AG09319 (cell line): ENCODE measurements around the gene RPS27L.
A peak's percentile ranks its signal among the peaks of the same experiment; 100 is the strongest.

Experiments
- DNase-seq: peaks from one replicate; pipeline ENCODE4 v3.0.0-alpha.2; 2010; ENCODE audit warnings: low read depth; ENCODE audit errors: extremely low read depth
- TF ChIP-seq, protein P1 (sequence below): IDR thresholded peaks from 2 replicates; pipeline ENCODE4 v1.5.1; 2011; ENCODE audit warnings: low read depth, mild to moderate bottlenecking, inconsistent platforms, low read length, moderate library complexity

The RPS27L gene

DNA sequence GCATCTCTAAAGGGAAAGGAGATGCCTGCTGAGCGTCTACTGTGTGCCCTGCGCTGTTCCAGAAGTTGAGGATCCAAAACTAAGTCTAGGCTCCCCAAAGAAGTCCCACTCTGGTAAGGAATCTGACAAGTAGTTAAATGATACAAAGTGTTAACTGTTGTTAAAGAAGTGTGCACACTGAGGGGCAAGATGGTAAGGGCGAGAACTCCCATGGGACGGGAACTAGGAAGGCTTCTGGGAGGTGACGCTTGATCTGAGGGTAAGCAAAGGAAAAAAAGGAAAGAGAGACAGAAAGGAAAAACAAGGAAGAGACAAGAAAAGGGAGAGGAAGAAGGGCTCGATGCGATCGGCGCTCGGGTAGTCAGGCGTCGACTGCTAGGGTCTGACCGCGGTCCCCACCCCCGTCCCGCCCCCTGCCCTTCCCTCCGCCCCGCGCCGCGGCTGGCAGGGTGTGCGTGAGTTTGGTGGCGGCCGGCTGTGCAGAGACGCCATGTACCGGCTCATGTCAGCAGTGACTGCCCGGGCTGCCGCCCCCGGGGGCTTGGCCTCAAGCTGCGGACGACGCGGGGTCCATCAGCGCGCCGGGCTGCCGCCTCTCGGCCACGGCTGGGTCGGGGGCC lies 35.8 kb downstream of the RPS27L start, which contains the start of gene LACTB:
TSS of gene LACTB (plus strand) at position 480 of the 620 bp plus-strand sequence. CDS start at position 491, 11 bp downstream.
- TF ChIP-seq, protein P1, sequence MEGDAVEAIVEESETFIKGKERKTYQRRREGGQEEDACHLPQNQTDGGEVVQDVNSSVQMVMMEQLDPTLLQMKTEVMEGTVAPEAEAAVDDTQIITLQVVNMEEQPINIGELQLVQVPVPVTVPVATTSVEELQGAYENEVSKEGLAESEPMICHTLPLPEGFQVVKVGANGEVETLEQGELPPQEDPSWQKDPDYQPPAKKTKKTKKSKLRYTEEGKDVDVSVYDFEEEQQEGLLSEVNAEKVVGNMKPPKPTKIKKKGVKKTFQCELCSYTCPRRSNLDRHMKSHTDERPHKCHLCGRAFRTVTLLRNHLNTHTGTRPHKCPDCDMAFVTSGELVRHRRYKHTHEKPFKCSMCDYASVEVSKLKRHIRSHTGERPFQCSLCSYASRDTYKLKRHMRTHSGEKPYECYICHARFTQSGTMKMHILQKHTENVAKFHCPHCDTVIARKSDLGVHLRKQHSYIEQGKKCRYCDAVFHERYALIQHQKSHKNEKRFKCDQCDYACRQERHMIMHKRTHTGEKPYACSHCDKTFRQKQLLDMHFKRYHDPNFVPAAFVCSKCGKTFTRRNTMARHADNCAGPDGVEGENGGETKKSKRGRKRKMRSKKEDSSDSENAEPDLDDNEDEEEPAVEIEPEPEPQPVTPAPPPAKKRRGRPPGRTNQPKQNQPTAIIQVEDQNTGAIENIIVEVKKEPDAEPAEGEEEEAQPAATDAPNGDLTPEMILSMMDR, result no peak
- peak; percentile 82 for DNase-seq

DNA sequence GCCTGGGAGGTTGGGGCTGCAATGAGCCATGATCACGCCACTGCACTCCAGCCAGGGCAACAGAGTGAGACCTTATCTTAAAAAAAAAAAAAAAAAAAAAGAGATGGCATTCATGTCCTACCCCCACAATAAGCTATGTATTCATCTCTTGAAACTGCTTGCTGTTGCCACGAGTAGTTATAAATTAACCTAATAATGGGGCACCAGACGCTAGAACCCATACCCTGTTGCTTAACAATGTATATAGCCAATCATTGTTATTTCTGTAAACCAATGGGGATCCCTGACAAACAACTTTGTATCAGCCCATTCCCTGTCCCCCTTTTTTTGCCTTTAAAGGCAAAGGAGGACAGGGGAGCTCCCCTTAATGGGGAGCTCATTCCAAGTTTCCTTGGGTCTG lies 38.4 kb downstream of the RPS27L start:
- DNase-seq, result no peak
- TF ChIP-seq, protein P1, result no peak

DNA sequence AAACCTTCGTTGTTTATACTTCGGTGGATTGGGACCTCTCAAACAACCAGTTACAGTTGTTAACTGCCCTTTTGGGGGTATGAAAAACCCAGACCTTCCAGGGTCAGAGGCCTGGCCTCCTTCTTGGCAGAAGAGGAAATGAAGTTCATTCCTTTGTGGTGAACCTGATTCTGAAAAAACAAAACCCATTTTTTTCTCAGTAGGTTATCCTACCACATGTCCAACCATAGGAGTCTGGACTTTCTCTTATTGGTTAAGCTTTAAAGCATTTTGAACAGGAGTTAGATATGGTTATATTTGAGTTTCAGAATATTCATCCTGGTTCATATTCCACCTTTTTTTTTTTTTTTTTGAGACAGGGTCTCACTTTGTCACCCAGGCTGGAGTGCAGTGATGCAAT lies 42.8 kb downstream of the RPS27L start:
- TF ChIP-seq, protein P1, result no peak
- no peak for DNase-seq

DNA sequence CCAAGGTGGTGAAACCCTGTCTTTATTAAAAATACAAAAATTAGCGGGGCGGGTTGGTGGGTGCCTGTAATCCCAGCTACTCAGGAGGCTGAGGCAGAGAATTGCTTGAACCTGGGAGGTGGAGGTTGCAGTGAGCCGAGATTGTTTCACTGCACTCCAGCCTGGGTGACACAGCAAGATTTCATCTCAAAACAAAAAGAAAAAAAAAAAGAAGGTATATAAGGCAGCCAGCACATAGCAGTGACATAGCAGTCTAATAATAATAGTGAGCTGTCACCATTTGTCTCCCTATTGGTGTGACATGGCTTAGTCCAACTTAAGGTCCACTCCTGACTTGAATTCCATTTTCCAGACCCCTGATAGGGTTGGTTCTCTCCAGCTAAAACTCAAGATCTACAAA lies 44.4 kb downstream of the RPS27L start:
- TF ChIP-seq, protein P1, result no peak

DNA sequence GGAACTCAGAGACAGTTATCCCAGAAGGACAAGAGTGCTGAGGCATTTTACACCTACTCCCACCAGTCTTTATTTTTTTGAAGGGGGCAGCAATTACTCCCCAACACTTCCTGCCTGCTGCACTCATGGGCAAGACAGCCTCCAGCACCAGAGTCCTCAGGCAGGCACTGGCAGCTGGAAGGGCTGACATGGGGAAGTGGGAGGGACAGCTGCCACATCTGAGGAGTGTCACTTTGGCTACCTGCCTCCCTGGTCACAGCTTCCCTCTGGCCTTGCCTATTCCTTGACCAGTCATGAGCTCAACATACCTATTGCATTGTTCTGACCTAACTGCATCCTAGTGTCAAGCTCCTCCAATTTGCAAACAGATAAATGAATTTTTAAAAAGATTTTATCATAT lies 45.8 kb downstream of the RPS27L start:
- DNase-seq, result no peak
- TF ChIP-seq, protein P1, result no peak

More for the DNA sequence above, 44.4 kb downstream of the RPS27L start:
- no peak for DNase-seq

DNA sequence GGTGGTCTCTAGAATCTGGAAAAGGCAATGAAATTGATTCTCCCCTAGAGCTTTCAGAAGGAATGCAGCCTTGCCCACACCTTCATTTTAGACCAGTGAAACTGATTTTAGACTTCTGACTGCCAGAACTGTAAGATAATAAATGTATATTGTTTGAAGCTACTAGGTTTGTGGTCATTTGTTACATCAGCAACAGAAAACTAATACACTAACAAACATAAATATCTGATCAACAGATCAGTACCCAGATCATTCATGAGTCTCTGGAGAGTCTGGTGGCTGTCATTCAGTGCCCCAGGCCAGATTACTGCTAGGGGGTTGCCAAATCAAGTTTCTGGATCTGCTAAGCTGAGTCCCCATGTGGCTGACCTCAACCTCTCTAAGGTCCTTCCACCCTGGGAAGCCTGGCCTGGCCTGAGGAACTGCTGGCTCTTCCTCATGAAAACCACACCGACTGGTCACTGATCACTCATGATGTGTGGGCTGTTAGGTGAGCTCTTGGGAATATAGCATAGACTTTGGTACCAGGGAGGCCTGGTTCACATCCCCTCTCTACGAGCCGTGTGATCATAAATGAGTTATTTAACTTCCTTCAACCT lies 46.8 kb downstream of the RPS27L start:
- DNase-seq, result no peak
- TF ChIP-seq, protein P1, result no peak

DNA sequence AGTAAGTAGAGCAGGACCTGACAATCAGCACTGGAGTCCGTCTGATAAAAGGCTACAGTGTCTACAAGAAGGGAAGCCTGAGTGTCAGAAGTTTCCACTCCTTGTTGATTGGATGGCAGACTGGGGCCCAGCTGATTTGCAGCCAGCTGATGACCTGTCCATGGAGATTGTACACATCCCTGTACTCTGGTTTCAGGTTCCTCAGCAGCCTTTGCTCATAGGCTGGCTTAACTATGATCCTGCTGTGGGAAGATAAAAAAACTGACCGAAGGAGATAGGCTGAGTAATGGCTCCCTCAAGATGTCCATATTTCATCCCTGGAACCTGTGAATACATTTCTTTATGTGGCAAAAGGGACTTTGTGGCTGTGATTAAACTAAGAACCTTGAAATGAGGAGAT lies 47.4 kb downstream of the RPS27L start:
- TF ChIP-seq, protein P1, result no peak
- DNase-seq, result no peak
